OCI-LY7 (cell line): ENCODE results near the gene OR2AE1. TPM values are rescaled to one million over a fixed set of nuclear protein-coding genes. Genes with fewer than 3 reads are reported as not detected.

ENCODE experiments used
- BruUV-seq: library from RNA; stranded (reverse); fragments of 400-500 nt; replicated peaks from 2 replicates; lab custom pipeline; 2021; lab: Mats Ljungman, UMichigan
- CTCF ChIA-PET: fragments of 300-600 bp; sonication (Branson Sonifier 250); formaldehyde crosslinking; loops from one replicate; lab custom pipeline; 2022; ENCODE audit warnings: antibody characterized with exemption; ENCODE audit not compliant: unreplicated experiment; lab: Charles Lee
- POLR2A ChIA-PET: fragments of 300-600 bp; sonication (Branson Sonifier 250); formaldehyde crosslinking; loops from one replicate; lab custom pipeline; 2022; ENCODE audit warnings: antibody characterized with exemption; lab: Charles Lee
- DNase-seq: peaks from one replicate; pipeline ENCODE4 v3.0.0-alpha.2; 2015; ENCODE audit warnings: low spot score
- H2AFZ ChIP-seq: fragments of 200-600 bp; sonication (generic), shearing (Covaris generic); 2 replicates; pipeline ENCODE4 v1.6.1; 2014; ENCODE audit warnings: mild to moderate bottlenecking, antibody characterized with exemption, low read length, moderate library complexity
- H3K27ac ChIP-seq: fragments of 200-600 bp; sonication (generic); 2 replicates; pipeline ENCODE4 v1.5.1; 2014; ENCODE audit warnings: mixed run types, low read depth, mild to moderate bottlenecking, moderate library complexity, low read length, inconsistent platforms; ENCODE audit not compliant: poor library complexity, severe bottlenecking
- H3K36me3 ChIP-seq: fragments of 200-600 bp; sonication (generic); 2 replicates; pipeline ENCODE4 v1.6.1; 2014; ENCODE audit warnings: mild to moderate bottlenecking, antibody characterized with exemption, low read length, moderate library complexity, mixed read lengths; ENCODE audit not compliant: insufficient read depth
- H3K4me1 ChIP-seq: fragments of 200-600 bp; sonication (generic); 2 replicates; pipeline ENCODE4 v1.5.1; 2014; ENCODE audit warnings: mild to moderate bottlenecking, low read length; ENCODE audit not compliant: insufficient read depth, poor library complexity, severe bottlenecking
- H3K4me2 ChIP-seq: fragments of 200-600 bp; sonication (generic); 2 replicates; pipeline ENCODE4 v1.6.1; 2014; ENCODE audit warnings: mild to moderate bottlenecking, low read length
- H3K4me3 ChIP-seq: fragments of 200-600 bp; sonication (generic); 2 replicates; pipeline ENCODE4 v1.5.1; 2014; ENCODE audit warnings: mild to moderate bottlenecking, low read depth, low read length; ENCODE audit not compliant: poor library complexity, severe bottlenecking
- H3K79me2 ChIP-seq: fragments of 200-600 bp; sonication (generic); 2 replicates; pipeline ENCODE4 v1.6.1; 2016; ENCODE audit warnings: low read depth, mild to moderate bottlenecking, low read length, moderate library complexity, mixed read lengths; ENCODE audit not compliant: insufficient read depth
- H3K9me2 ChIP-seq: fragments of 200-600 bp; sonication (generic); 2 replicates; pipeline ENCODE4 v1.6.1; 2016; ENCODE audit warnings: mild to moderate bottlenecking, low read length, mixed read lengths; ENCODE audit not compliant: insufficient read depth
- H3K9me3 ChIP-seq: fragments of 200-600 bp; sonication (generic); 2 replicates; pipeline ENCODE4 v1.6.1; 2014; ENCODE audit warnings: mild to moderate bottlenecking, mixed run types, low read length, mixed read lengths
- H4K20me1 ChIP-seq: fragments of 200-600 bp; sonication (generic); 2 replicates; pipeline ENCODE4 v1.6.1; 2014; ENCODE audit warnings: mild to moderate bottlenecking, antibody characterized with exemption, low read length, moderate library complexity, mixed read lengths; ENCODE audit not compliant: insufficient read depth
- CTCF ChIP-seq: fragments of 200-600 bp; sonication (generic); conservative IDR thresholded peaks from 2 replicates; pipeline ENCODE4 v1.5.1; 2014; ENCODE audit warnings: mild to moderate bottlenecking, antibody characterized with exemption, low read length, moderate library complexity, mixed read lengths
- EZH2phosphoT487 ChIP-seq: fragments of 200-600 bp; sonication (generic); IDR thresholded peaks from 2 replicates; pipeline ENCODE4 v1.6.1; 2018; ENCODE audit warnings: low read depth, borderline replicate concordance, mild to moderate bottlenecking, mixed run types, antibody characterized with exemption, low read length, moderate library complexity, mixed read lengths
- intact Hi-C: fragments of 100-400 bp; cut with micrococcal nuclease; formaldehyde crosslinking; loops from one replicate; pipeline ENCODE4 v1.10.0; 2022; ENCODE audit not compliant: unreplicated experiment
- total RNA-seq, 2 experiments: library from RNA; depleted of rRNA in 1 of 2; stranded (reverse); fragments of >200 nt in 1 of 2; shearing (Covaris generic) in 1 of 2; gene quantifications; 2 replicates each; pipeline ENCODE4 v1.2.3, GENCODE V29; 2014 to 2022

The OR2AE1 gene
- total RNA-seq, 2 experiments from 2014 or later, result not detected

GRCh38 chr7:99848420-99849216 lies 28.2 kb downstream of the OR2AE1 start:
- Histone ChIP-seq H3K4me1 (no peaks in the 10 kb centered on the region), H3K79me2 (no peaks in the 10 kb centered on the region), H3K9me3 (no peaks in the 10 kb centered on the region), H4K20me1 (no peaks in the 10 kb centered on the region), H3K36me3 (no peaks in the 10 kb centered on the region), H3K9me2 (no peaks in the 10 kb centered on the region), H3K4me3 (no peak overlapping the region), H3K4me2 (no peak overlapping the region), H2AFZ (no peak overlapping the region), H3K27ac (no peak overlapping the region)
- no TSS peak for BruUV-seq
- TF ChIP-seq CTCF (no peak), EZH2phosphoT487 (no peak)
- intact Hi-C loops, result no loop called here
- POLR2A ChIA-PET, result interaction anchor here (0.6 kb wide), 2 partner anchors 58 to 552 kb away, joined by 3 to 5 read pairs; no protein-coding TSS in a partner anchor
- no peak for DNase-seq
- CTCF ChIA-PET, result no interaction called here

- Histone ChIP-seq H4K20me1 (no peaks in the 10 kb centered on the region), H2AFZ (no peak overlapping the region), H3K4me1 (no peaks in the 10 kb centered on the region), H3K79me2 (no peaks in the 10 kb centered on the region), H3K9me3 (no peaks in the 10 kb centered on the region), H3K4me3 (no peak overlapping the region), H3K4me2 (no peak overlapping the region), H3K27ac (no peak overlapping the region), H3K36me3 (no peaks in the 10 kb centered on the region), H3K9me2 (no peaks in the 10 kb centered on the region)
- DNase-seq, result no peak
- POLR2A ChIA-PET, result no interaction called here
- CTCF ChIA-PET, result no interaction called here
- no TSS peak for BruUV-seq
- intact Hi-C loops, result no loop called here
- TF ChIP-seq CTCF, result no peak
- no peak for TF ChIP-seq EZH2phosphoT487
Measured at GRCh38 chr7:99844328-99844727, 32.5 kb downstream of the OR2AE1 start.

- Histone ChIP-seq H3K36me3 (no peaks in the 10 kb centered on the region), H3K9me2 (no peaks in the 10 kb centered on the region), H3K4me2 (no peak overlapping the region), H3K4me1 (no peaks in the 10 kb centered on the region), H3K9me3 (no peaks in the 10 kb centered on the region), H3K79me2 (no peaks in the 10 kb centered on the region), H3K27ac (no peak overlapping the region), H3K4me3 (no peak overlapping the region), H2AFZ (no peak overlapping the region), H4K20me1 (no peaks in the 10 kb centered on the region)
- TF ChIP-seq EZH2phosphoT487 (no peak), CTCF (no peak)
- ChIA-PET CTCF (no interaction called here), POLR2A (no interaction called here)
- intact Hi-C loops, result no loop called here
- BruUV-seq, result no TSS peak
- DNase-seq, result no peak
Measured at GRCh38 chr7:99843808-99844207, 33.0 kb downstream of the OR2AE1 start.
